GM21825 (cell line): ENCODE results near the gene BCL11B.

Experiments
- ATAC-seq: cut with Tn5 transposase; IDR thresholded peaks from one replicate; pipeline ENCODE4 v1.9.1; 2021; ENCODE audit warnings: mild to moderate bottlenecking, moderate library complexity; ENCODE audit not compliant: unreplicated experiment

BCL11B gene

DNA sequence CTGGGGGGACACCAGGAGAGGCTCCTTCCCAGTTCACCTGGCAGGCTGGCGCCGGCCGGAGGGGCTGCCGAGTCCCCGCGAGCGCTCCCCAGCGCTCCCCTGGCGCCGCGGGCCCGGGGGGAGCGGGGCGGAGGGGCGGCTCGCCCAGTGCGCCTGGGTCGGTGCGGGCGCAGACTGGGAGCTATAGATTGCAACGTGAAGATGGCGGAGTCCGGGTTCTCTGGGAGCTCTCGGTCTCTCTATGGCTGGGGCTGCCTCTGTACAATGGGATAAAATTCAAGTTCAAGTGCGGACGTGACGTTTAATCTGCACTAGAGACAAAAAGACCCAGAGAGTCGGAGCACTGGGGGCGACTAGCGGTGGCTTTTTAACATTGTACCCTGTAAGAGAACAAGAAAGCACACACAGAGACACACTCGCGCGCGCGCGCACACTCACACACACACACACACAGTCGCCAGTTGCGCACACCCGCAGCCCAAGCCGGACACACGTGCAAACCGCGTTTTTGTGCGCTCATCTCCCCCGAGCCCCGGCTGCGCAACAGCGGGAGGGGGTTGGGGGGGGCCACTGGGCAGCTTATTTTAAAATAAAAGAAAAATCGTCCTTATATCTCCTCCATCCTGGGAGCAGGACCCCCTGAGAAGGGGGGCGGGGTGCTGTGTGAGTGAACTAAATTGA, at the start of gene BCL11B:
BCL11B (minus strand) TSS at position 247 of the 681 bp plus-strand sequence. CDS start 979 bp downstream, outside the sequence.
- ATAC-seq: peak; percentile 68

DNA sequence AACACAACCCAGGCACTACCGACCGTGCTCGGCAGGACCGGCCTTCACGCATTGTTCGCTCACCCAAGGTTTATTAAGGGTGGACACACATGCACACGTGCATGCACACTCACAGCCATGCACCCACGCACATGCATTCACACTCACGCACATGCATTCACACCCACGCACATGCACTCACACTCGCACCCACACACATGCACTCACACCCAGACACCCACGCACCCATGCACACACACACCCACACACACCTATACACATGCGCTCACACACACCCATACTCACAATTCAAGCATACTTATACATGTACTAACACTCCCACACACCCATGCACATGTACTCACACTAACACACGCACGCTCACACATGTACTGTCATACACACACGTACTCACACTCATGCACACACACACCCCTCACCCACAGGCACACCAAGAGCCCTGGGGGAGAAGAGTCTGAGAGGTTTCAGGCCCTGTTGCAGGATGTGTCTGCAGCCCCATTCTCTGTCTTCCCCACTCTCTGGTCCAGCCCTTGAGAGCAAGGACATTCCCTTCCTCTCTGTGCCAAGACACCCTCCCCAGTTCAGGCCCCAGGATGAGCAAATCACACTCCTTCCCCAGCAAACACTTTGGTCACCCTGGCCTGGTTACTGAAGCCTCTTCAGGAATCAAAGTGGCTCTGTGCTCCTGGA, 49.4 kb upstream of the BCL11B start:
- no peak for ATAC-seq

DNA sequence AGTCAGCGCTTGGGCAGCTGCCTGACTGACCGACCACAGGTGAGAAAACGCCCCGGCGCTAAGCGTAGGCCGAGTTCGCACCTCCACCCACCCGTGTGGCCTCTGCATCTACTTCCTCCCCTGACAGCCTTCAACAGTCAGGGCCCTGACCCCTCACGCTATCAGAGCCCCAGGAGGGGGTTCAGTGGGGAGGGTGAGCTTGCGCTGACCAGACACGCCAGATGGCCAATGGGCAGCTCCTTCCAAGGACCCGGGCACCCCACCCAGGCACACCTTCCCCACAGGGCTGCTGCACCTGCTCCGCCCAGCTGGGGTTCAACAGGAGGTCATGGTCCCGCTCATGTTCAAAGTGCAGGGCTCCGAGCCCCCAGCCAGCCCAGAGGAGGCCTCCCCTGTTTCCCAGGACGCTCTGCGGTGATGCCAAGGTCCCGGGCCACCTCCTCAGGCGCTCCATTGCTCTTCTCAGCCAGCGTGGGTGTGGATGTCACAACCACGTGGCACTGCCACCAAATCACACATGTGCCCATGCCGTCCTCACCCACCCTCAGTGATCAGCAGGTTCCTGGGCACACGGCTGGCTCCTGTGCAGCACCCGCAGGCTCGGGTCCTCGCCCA, 48.7 kb upstream of the BCL11B start:
- ATAC-seq: no peak

DNA sequence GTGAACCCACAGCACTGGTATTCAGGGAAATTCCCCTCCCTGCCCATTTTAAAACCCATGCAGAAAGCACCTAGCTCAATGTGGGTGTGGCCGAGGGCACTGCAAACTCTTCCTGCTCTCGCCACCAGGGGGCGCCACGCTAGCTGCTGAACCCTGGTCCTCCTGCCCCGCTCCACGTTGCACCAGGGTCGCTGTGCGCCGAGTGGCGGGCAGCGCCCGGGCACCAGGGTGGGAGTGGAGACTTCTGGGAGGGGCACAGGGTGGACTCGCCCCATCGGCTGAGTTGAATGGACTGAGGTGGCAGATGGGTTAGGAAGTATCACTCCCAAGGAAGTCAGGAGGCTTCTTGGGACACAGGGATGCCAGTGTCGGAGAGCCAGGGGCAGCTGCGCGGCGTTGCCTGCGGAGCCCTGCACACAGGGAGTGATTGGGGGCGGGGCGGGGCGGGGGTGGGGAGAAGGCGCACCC, 48.1 kb upstream of the BCL11B start:
- ATAC-seq: no peak

DNA sequence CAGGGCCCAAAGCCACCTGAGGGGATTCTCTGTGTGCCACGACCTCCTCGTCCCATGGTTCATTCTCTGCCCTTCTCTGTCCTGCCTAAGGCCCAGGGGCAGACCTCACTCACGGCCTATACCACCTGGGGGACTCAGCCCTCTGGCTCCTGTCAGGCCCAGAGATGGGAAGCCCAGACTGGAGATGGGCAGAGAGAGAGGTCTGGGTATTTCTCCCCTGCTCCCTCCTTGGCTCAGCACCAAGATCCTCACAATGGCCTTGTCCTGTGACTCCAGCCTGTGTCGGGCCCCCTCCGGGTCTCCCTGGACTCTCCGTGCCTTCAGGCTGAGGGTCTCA, 46.9 kb upstream of the BCL11B start:
- ATAC-seq: no peak

DNA sequence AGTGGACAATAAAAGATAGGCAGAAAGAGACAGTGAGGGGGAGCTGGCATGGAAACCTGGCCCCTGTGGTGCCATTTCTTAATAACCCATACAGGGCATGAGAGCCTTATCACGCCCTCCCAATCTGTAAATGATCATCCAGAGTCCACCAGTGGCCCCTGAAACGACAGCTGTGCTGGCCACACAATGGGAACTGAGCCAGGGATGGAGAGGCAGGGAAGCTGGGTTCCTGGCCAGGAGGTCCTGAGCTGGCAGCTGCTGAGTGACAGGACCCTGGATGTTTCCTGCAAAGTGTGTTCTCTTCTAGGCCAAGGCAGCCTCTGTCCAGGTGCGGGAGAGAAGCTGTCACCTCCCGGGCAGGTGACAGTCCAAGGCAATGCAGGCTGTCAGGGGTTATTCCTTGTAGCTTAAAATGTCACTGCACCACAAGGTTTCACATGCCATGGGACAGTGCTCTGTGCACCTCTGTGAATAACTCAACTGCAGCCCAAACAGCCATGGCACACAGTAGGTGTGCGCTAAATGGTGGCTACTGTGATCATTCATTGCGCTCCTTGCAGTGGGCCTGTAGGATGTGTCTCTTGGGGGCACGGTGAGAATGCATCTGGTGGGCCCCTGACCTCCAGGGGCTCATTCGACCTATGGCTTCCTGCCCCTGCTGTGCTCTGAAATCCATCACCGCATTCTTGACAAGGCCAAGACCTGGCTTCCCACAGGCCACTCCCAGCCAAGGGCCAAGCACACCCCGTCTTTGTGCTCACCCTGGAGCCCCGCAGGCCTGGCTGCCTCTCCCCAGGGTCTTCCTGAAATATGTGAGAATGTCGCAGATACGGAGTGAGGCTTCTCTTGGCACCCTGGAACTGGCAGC, 46.3 kb upstream of the BCL11B start:
- no peak for ATAC-seq

DNA sequence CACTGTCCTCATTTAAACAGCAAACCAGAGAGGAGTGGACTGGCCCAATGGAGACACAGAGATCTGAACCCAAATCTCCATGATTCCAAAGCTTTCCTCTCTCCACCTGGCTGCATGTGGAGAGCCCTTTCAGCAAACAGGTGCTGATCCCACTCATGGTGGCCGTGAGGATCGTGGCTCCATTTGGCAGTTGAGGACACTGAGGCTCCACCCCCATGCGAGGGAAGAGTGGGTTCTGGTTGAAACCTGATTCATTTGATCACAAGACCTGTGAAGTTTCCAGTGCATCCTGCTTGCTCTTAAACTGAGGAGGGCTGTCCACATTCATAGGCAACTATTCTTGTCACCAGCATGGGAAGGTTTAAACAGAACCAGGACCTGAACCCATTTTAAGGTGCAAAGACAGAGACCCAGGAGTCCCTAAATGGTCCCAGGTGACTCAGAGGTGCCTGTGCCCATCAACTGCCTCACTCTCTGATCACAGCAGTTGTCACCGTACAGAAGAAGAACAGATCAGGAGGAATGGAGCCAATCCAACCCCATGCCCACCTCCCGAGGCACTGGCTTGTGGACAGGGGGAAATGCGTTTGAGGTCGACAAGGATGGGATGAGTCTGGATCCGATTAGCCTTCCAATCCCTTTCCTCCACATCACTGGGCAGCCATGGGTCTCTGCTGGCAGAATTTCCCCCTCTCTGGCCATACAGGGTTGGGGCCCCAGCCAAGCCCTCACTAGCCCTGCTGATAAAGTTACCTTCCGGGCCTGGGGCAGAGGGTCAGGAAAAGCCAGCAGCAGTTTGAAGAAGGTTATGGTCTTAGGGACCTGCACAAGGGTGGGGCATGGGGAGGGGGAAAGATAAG, 45.5 kb upstream of the BCL11B start:
- ATAC-seq: no peak

GRCh38 chr14:99316281-99317163, 44.5 kb upstream of the BCL11B start:
- ATAC-seq: no peak

DNA sequence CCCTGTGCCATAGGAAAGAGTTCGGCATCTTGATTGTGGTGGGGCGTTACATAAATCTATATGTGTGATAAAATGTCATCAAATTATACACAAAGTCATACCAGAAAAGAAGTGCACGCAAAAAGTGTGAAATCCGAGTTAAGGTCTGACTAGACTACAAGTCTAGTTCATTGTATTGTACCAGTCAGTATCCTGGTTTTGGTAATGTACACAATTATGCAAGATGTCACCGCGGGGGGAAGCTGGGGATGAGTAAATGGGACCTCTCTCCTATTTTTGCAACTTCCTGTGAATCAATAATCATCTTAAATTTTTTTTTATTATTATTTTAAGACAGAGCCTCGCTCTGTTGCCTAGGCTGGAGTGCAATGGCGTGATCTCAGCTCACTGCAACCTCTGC, 43.2 kb upstream of the BCL11B start:
- no peak for ATAC-seq

DNA sequence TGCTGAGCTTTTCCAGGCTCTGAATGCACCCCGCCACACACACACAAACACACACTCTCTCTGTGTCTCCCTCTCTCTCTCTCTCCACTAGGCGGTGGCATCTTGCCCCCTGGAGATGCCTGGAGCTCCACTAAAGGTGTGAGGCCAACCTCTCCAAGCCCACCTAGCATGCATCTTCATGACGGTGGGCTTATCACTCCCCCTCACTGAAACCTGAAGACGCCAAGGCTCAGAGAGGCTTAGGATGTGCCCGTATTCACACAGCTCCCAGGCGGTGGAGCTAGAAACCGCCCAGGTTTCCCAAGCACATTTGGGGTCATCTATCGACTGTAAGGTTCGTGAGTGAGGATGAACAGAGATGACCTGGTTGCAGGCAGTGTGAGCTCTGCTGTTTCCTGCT, 42.6 kb upstream of the BCL11B start:
- ATAC-seq: no peak

DNA sequence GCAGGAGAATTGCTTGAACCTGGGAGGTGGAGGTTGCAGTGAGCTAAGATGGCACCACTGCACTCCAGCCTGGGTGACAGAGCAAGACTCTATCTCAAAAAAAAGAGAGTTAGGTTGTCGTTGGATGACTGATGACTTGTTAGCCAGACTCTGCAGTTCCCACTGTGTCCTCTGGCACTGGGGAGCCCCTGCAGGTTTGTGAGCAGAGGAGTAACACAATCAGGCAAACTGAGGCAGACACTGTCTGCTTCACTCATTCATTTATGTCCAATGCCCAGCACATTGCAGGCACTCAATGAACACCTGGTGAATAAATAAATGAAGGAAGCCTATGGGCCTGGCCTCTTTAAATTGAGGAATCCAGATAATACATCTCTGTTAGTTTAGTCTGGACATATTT, 41.2 kb upstream of the BCL11B start:
- ATAC-seq: no peak

DNA sequence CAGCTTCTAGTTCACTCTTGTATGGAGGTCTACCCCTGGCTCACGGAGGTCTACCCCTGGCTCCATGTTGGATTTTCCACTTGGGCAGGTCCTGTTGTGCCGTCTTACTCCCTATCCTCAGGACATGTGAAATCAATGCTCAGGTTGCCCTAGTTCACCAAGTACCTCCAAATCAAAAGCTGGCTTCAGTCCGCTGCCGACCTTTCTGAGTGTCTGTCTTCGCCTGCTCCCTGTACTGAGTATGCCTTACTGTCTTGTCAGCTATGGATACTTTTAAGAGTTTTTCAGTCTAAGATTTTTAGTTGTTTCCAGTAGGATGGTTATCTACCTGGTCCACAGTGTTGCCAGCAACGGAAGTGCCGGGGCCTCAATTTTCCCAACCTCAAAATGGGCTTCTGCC, 40.1 kb upstream of the BCL11B start:
- no peak for ATAC-seq

- no peak for ATAC-seq
These were observed 37.3 kb upstream of the BCL11B start for GRCh38 chr14:99309220-99309766.

DNA sequence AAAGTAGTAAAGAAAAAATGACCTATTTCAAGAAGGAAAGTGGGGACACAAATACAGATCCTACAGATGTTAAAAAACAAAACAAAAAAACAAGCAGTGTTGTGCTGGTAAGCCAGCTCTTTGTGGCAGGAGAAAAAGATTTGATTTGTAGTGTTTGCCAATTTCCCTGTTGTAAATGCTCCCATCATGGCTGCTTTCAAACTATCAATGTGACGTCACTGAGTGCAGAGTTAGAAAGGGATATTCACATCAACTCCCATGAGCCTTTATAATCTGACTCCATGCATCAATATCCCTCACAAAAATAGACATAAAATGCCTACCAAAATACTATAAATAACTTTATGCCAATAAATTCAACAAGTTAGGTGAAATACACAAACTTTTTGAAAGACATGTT, 32.2 kb upstream of the BCL11B start:
- no peak for ATAC-seq

- no peak for ATAC-seq
These were observed 28.2 kb upstream of the BCL11B start for GRCh38 chr14:99300190-99300589.

DNA sequence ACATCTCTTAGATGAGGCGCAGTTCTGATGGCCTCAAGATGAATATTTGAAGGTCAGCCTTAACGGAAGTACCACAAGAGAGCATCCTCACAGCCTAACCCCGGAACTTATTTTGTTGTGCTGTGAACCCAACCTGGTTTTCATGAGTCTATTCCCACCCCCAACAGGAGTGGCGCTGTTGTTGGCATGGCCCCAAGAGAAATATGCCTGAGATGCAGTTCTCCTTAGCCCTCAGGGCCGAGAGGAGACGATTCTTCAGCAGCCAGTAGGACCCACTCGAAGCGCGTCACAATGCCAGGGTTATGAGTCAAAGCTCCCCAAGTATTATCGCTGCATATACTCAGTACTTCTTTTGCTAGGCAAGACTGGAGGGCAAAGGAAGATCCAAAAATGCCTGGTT, 24.5 kb upstream of the BCL11B start:
- ATAC-seq: no peak

- no peak for ATAC-seq
These were observed 17.6 kb upstream of the BCL11B start for GRCh38 chr14:99289394-99290189.

- ATAC-seq: no peak
These were observed 17.0 kb upstream of the BCL11B start for GRCh38 chr14:99288948-99289347.
